GM15510 (cell line): ENCODE results near the gene STAT5A.

Experiments
- POLR2A ChIP-seq: IDR thresholded peaks from 3 replicates; pipeline ENCODE4 v1.6.1; 2011; ENCODE audit warnings: borderline replicate concordance; ENCODE audit not compliant: insufficient read length; ENCODE audit errors: extremely low read depth

Gene STAT5A

GRCh38 chr17:42266918-42267766 lies 21.2 kb upstream of the STAT5A start:
- no peak for TF ChIP-seq POLR2A

GRCh38 chr17:42268236-42268635 lies 20.1 kb upstream of the STAT5A start:
- TF ChIP-seq POLR2A: no peak

GRCh38 chr17:42270170-42270535 lies 18.1 kb upstream of the STAT5A start:
- TF ChIP-seq POLR2A: no peak

- no peak for TF ChIP-seq POLR2A
These were observed 17.7 kb upstream of the STAT5A start for GRCh38 chr17:42270596-42270995.

- TF ChIP-seq POLR2A: no peak
These were observed 17.1 kb upstream of the STAT5A start for GRCh38 chr17:42271006-42271778.

- TF ChIP-seq POLR2A: no peak
These were observed 16.6 kb upstream of the STAT5A start for GRCh38 chr17:42271779-42272035.

- no peak for TF ChIP-seq POLR2A
These were observed 16.0 kb upstream of the STAT5A start for GRCh38 chr17:42272162-42272907.

- no peak for TF ChIP-seq POLR2A
These were observed 14.6 kb upstream of the STAT5A start for GRCh38 chr17:42273474-42274252.

- TF ChIP-seq POLR2A: no peak
These were observed 14.1 kb upstream of the STAT5A start for GRCh38 chr17:42274253-42274542.

- no peak for TF ChIP-seq POLR2A
These were observed 13.3 kb upstream of the STAT5A start for GRCh38 chr17:42274812-42275526.

GRCh38 chr17:42275527-42276358 lies 12.6 kb upstream of the STAT5A start:
- TF ChIP-seq POLR2A: no peak

- TF ChIP-seq POLR2A: peak; percentile 84
These were observed 12.0 kb upstream of the STAT5A start, which contains the start of gene STAT5B for GRCh38 chr17:42276359-42276608. Gene STAT5B, minus strand, starts transcription at chr17:42276391. Its CDS starts 44,264 bp downstream, at chr17:42232127.

- TF ChIP-seq POLR2A: no peak
These were observed 11.5 kb upstream of the STAT5A start for GRCh38 chr17:42276609-42277341.
